NCI-H226 (cell line): ENCODE measurements around the gene WASHC4.
"Not testable (repeated sequence)": the region's sequence is repeated elsewhere in the genome, so short reads cannot be mapped to it uniquely, and the experiment has no call there.

ENCODE experiments used
- DNase-seq: peaks from one replicate; pipeline ENCODE4 v3.0.0-alpha.2; 2015

Gene WASHC4

DNA sequence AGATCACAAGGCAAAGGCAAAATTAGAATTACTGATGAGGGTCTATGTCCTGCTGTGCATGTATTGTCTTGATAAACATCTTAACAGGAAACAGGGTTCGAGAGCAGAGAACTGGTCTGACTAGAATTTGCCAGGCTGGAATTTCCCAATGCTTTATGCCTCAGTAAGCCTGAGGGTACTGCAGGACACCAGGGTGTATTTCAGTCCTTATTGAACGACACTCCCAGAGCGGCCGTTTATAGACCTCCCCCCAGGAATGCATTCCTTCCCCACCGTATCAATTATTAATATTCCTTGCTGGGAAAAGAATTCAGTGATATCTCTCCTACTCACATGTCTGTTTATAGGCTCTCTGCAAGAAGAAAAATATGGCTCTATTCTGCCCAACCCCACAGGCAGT lies 12.2 kb upstream of the WASHC4 start:
- not testable (repeated sequence) for DNase-seq

DNA sequence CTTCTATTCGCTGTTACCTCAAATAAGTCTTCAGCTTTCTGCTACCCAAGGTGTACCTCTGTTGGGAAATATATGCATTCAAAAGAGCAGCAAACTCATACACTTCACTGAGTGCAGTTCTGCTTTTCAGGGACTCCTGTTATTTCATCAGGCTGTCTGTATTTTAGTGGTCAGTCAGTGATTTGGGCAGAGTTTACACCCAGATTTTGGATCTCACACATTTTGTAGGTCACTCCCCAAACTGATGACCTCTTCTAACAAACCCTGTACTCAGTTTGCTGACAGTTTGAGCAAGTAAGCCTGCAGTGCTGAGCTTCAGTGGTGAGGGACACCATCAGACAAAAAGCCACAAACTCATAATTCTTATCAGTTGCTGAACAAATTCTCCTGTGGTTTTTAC lies 8.2 kb upstream of the WASHC4 start:
- DNase-seq, result no peak

DNA sequence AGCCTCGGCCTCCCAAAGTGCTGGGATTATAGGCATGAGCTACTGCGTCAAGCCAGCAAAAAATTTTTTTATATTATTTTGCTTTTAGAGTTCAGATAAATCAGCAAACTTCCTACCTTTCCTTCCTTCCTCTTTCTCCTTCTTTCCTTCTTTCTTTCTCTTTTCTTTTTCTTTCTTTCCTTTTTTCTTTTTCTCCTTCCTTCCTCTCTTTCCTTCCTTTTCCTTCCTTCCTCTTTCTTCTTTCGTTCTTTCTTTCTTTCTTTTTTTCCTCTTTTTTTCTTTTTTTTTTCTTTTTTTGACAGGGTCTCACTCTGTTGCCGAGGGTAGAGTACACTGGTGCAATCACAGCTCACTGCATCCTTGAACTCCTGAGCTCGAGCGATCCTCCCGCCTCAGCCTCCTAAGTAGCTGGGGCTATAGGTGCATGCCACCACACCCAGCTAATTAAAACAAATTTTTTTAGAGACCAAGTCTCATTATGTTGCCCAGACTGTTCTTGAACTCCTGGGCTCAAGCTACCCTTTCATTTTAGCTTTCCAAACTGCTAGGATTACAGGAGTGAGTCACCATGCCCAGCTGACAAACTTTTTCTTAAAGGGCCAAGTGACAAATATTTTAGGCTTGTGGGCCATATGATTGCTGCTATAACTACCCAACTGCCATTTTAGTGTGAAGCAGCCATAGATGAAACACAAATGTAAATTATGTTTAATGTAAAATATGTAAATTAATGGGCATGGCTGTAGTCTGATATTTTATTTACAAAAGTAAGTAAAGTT lies 7.1 kb upstream of the WASHC4 start:
- DNase-seq, result peak; percentile 58

DNA sequence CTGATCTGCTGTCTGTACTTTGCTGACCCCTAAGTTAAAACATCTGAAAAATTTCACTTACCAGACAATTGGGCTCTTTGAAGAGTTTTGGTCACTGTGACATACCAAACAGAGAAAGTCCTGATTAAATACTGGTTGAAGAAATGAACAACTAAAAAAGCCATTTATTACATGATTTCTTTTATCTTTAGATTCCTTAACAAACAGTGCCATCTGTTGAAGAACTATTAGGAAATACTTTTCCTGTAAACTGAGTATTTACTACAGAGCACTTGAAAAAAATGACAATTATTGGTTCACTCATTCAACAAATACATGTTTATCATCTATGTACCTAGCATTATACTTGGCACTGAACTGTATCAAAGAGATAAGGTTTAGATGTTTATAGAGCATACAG lies 6.5 kb upstream of the WASHC4 start:
- DNase-seq, result no peak

DNA sequence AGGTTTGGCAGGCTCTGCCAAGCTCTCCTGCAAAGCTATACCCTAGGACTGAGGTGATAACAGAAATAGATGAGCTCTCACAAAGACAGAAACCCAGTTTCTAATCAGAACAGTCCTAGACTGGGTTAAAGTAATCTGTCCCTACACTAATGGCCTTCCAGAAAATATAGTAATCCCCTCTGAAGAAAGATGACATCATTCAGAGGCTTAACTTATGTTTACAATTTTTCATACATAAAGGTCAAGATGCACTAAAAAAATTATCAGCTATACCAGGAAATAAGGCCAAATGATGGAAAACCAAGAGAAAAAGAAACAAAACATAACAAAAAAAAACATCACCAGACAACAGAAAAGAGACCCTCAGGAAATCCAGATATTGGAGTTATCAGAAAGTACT lies 4.9 kb upstream of the WASHC4 start:
- no peak for DNase-seq

DNA sequence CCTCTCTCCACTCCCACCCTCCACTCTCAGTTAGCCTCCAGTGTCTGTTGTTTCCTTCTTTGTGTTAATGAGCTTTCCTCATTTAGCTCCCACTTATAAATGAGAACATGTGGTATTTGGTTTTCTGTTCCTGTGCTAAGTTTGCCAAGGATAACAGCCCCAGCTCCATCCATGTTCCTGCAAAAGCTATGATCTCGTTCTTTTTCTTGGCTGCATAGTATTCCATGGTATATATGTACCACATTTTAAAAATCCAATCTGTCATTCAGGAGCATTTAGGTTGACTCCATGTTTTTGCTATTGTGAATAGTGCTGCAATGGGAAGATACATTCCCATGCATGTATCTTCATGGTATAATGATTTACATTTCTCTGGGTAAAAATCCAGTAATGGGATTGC lies 2.8 kb upstream of the WASHC4 start:
- no peak for DNase-seq

DNA sequence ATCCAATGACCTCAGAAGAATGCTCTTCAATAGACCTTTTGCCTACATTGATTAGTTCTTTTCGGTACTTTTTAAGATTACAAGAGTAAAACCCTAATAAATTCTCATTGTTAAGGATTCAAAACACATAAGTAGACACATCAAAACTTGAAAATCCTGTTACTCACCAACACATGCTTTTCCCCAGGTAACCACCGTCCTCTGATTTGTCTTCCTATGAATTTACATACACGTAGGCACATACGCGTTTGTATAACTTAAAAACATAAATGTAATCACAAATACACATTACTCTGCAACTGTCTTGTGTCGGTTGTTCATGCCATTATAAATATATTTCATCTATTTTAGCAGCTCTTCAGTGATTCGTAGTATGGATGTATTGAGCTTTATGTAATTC lies 910 bp upstream of the WASHC4 start:
- DNase-seq, result no peak

DNA sequence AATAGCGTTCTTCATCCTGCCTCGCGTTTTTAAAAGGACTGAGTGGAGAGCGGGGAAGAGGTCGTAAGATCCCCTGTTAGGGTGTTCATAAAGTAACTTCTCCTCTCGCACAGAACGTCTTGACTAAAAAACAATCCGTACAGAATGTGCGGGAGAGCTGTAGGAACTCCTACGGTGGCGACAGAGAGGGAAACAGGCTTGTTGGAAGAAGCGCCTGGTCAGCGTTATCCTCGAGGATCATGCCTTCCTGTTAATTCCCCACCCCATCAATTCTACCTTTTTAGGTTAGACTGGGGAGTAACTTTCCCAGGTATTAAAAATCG lies 399 bp upstream of the WASHC4 start:
- peak; percentile 5 for DNase-seq

DNA sequence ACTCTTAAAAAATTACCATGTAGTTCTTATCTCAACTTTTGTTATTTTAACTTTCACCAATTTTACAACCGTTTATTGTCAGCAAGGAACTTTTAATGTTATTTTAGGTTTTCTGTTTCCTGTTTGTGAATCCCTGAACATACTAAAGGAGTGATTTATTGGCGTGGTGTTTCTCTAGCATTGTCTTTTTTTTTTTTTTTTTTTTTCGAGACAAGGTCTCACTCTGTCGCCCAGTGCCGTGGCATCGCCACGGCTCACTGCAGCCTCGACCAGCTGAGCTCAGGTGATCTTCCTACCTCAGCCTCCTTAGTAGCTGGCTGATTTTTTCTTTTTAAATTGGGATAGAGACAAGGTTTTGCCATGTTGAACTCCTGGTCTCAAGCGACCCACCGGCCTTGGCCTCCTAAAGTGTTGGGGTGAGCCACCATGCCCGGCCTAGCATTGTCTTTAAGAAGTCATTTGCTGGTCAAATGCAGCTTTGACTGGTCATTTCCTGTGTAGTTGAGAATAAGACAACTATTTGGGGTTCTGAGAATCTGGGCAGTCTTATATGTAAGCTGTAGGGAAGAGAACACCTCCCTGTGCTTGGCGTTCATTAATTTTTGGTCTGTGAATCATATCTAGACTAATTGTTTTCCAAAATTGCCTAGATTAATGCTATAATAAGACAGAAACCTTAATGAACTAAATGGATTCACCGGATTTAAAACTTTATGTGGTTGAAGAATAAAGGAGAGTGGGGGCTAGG lies 2.1 kb downstream of the WASHC4 start:
- peak; percentile 34 for DNase-seq

DNA sequence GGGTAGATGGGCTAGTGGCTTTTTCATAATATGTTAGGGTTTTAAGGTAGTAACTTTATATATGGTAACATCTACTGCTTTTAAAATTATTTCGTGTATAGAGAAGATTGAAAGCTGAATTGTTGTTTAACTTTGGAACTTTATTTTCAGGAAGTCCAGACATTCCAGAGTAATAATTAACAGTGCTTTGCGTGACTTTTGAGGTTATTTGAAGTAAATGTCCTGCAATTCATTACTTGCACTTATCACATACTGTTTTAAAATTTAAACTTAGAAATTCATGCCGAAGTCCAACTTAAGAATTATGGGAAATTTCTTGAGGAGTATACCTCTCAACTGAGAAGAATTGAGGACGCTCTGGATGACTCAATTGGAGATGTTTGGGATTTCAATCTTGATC lies 3.3 kb downstream of the WASHC4 start:
- DNase-seq, result no peak

DNA sequence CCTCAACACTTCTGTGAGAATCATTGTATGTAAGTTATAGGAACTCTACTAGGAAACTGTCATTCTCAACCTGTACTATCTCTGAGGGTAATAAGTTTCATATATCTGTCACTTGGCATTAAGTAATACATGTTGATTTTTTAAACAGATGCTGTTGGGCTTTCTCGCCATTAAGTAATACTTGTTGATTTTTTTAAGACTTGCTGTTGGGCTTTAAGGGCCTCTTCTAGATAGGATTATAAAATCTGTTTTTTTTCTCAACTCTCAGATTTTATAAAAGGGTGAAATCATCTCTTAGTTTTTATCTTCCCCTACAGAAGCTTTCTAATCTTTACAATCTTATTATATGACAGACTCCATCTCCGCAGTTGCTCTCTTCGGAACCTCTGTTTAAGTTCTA lies 5.6 kb downstream of the WASHC4 start:
- no peak for DNase-seq

DNA sequence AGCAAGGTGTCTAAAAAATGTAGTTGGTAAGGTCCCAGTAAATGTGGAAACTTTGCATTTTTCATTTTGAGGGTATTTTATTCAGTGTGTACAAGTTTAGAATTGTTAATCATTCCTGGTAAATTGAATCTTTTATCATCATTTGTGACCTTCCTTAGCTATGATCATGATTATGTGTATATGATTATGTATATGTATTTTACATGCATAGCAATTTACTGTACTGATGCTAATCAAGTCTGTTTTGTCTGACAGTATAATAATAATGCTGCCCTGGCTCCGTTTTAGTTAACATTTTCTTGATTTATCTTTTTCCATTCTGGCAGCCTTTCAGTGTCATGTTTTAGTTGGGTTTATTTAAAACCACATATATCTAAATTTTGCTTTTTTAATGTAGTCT lies 9.4 kb downstream of the WASHC4 start:
- no peak for DNase-seq

DNA sequence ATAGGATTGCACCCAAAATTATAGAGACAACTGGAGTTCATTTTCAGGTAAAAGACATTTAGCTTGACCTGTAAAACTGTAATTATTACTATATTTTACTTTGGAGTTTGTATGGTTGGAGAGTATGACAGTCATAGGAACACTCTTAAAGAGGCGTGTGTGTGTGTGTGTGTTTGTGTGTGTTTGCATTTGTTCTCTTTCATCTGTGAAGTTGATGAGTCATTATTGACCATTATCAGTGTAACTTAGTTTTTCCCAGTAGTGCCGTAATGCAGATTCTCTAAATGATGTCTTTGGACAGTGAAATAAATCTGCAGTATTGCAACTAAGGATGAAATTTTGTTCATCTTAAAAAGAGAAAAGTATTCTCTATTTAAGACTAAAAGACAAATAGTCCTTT lies 13.0 kb downstream of the WASHC4 start:
- no peak for DNase-seq

DNA sequence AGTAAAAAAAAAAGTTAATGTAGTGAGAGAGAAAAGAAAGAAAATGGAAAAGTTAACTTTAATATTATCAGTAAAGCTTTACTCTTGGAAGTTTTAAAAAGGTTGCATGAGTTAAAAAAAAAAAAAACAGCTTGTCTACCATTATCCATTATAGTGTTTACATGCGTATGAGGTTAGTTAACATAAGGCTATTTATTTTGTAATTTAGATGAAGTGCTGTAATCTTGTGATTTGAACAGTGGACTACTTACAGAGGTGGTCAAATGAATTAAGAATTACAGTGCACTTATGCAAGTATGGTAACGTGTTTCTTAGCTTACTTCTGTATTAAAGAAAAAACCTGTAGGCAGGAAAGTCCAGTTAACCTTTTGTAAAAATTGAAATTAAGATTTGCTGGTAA lies 30.7 kb downstream of the WASHC4 start:
- DNase-seq, result no peak

DNA sequence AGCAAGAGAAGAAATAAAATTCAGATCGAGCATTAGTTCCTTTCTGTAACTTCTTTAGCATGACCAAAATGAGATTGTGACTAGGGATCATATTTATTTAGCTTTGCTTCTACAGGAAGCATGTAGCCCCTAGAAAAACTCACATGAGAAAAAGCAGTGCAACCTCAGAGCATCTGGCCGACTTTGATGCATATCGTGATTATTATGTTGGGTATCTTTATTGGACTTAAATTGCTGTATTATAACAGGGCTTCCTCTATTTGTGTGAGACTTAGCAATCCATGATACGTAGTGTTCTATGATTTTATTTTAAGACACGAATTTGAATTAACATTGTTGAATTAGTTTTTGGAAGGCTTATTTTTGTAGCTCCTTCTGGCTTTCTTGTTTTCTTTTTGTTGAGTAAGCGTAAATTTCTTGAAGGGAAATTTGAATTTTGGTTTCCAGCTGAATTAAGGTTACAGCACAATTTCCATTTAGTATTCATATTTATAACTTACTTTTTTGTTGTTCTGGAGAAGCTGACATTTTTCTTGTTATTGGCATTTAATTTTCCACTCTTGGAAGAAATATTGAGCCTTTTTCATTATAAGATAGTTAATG lies 33.9 kb downstream of the WASHC4 start:
- no peak for DNase-seq

DNA sequence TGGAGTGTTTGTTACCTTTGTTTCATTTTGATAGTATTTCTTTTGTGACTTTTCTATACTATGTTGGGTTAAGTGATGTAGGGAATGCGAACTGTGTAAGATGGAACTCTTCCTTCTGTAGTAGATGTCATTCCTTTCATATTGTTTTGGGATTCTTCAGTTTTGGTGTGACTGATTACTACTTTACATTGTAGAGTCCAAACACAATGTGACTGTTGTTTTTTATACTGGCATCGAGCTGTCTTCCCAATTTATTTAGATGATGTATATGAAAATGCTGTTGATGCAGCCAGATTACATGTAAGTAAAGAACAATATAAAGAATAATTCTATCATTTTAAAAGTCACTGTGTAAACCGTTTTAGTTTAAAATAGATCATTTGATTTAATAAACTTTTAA lies 34.7 kb downstream of the WASHC4 start:
- no peak for DNase-seq

DNA sequence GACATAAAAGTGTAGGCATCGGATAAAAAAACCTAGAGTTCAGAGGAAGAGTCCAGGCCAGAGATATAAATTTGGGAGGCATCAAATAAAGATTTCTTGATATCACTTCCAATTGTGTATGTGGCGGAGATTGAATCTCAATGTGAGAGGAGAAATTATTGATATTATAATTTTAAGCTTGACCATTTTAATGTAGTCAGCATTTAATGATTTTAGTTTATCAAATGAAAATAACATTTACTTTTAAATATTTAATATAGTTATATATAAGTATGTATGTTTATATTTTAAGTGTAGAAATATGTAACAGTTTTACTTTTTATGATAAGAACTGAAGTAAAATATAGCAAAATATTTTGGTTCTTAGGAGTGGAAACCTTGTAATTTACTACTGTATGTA lies 48.7 kb downstream of the WASHC4 start:
- no peak for DNase-seq

DNA sequence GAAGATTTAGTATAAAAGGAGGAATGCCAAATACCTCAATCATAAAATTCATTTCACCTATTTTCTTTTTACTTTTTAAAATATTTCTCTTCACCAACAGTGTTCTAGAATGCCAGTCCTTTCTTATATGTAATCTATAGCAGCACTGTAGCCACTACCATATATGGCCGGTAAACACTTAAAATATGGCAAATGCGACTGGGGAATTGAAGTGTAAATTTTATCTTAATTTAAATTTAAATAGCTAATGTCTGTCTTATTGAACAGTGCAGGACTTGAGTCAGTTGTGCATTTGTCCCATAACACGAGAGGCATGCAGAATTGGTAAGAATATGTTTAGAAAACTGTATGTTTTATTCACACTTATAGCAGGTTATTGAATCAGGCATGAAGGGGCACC lies 50.1 kb downstream of the WASHC4 start:
- DNase-seq, result no peak

DNA sequence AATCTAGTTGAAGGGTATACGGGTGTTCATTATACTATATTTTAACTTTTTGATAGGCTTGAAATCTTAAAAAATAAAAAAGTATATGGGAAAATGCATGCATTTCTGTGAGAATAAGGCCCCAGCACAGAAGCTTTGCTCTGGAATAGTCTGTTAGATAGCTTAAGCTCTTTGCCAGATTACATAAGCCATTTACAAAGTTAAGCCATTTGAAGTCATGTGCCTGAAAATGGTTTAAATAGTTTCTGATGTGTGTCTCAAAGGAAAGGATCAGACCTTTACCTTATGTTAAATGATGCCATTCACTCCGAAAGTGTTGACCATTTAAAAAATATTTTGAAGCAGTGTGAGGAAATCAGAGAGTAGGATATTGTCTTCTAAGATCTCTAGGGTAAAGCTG lies 51.3 kb downstream of the WASHC4 start:
- DNase-seq, result no peak

DNA sequence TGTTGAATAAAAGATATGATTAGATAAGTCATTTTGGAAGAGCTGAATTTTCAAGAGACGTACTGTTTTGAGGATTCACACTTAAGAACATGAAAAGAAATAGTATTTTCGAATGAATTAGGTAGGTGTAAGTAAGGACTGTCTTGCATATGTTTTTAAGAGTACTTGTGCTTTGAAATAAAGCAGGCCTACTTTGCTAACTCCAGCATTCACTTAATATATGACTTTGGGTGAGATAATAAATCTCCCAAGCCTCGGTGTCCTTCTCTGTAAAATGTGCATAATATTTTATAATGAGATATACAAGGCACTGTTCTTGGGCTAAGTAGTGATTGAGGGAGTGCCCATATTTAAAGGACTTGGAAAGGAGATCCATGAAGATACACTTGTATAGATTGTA lies 54.6 kb downstream of the WASHC4 start:
- DNase-seq, result no peak

DNA sequence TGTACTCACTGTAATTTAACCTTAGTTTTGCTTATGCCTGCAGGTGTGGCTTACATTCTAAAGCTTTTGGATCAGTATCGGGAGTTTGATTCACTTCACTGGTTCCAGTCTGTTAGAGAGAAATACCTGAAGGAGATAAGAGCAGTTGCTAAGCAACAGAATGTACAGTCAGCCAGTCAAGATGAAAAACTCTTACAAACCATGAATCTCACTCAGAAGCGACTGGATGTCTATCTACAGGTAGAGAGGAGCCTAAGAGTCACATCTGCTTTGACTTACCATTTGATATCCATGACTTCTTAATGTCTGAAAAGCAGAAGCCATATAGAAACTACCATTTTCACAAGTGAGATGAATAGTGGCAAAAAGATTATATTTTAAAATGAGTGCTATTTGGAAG lies 56.5 kb downstream of the WASHC4 start:
- peak; percentile 60 for DNase-seq

DNA sequence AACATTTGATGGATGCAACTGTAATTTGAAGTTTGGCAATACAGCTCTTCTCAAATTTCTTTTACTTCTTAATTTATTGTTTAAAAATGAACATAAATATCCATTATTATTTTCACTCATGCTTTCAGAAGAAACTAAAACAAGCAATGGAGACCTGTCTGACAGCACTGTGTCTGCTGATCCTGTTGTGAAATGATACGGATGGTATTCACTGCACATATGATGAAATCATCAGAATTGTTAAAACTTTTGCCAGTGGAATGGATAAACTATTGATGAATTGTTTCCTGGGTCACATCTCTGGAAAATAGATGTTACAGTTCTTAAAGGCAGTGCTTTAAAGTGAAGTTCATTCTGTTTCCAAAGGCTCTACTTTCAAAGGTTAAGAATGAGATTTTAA lies 59.2 kb downstream of the WASHC4 start:
- no peak for DNase-seq

DNA sequence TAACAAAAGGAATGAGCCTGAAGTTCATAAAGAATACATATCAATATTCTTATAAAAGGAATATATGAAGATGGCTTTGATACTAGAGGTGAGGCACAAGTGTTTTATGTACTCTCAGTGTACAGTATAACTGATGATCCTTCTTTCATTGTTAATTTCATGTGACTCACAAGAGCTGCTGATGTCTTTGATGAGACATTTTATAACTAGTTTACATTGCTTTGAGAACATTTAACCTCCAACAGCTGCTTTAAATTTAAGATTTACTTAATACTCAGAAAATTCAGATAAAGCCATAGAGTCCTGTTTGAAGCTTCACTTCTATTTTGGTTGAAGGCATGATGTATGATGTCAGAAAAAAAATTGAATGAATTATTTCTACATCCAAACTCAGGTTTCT lies 59.8 kb downstream of the WASHC4 start:
- DNase-seq, result no peak

DNA sequence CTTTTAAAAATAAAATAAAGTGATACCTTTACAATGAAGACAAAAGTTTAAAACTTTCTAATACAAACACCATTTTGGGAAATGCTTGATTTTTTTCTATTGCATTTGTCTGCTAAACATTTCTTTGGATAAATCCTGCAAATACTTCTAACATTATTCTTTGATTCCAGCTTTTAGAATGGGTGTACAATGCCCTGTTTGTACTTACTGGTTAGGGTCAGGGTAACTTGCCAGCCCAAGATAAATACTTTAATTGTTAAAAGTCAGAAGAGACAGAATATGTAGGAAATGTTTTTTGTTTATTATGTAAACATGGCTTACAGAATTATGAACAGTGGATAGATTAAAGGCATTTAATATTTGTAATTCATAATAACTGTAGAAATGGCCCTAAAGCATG lies 60.5 kb downstream of the WASHC4 start:
- DNase-seq, result no peak

DNA sequence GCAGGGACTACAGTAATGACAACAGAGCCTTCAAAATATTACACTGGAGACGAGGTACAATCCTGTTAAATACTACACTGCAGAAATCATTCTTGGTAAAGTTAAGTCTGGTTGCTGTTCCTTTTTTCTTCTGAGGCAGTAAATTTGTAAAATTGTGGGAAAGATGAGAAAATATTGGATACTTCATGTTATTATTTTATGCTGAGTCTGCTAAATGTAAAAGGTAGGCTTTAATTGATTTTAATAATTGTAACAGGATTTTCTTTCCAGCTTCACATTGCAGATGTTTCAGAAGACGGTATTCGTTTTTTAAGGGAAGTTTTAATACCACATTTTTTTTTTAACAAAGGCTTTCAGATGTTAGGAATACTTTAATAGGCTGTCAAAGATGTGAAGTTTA lies 62.6 kb downstream of the WASHC4 start:
- DNase-seq, result no peak
